HG03457 (cell line): ENCODE results near the gene ADARB2.

Experiments
- ATAC-seq: cut with Tn5 transposase; IDR thresholded peaks from one replicate; pipeline ENCODE4 v1.9.1; 2021; ENCODE audit warnings: moderate number of reproducible peaks; ENCODE audit not compliant: unreplicated experiment

The ADARB2 gene

GRCh38 chr10:1643908-1644179 lies 93.5 kb downstream of the ADARB2 start:
- no peak for ATAC-seq

GRCh38 chr10:1643161-1643907 lies 94.0 kb downstream of the ADARB2 start:
- no peak for ATAC-seq

- ATAC-seq, result no peak
Observed at GRCh38 chr10:1642600-1643160, 94.6 kb downstream of the ADARB2 start.

GRCh38 chr10:1641402-1641801 lies 95.9 kb downstream of the ADARB2 start:
- no peak for ATAC-seq

- no peak for ATAC-seq
Observed at GRCh38 chr10:1638889-1639419, 98.4 kb downstream of the ADARB2 start.

GRCh38 chr10:1635340-1635739 lies 102.0 kb downstream of the ADARB2 start:
- no peak for ATAC-seq

- no peak for ATAC-seq
Observed at GRCh38 chr10:1634239-1634638, 103.1 kb downstream of the ADARB2 start.

GRCh38 chr10:1633783-1634182 lies 103.5 kb downstream of the ADARB2 start:
- no peak for ATAC-seq

- no peak for ATAC-seq
Observed at GRCh38 chr10:1632596-1632995, 104.7 kb downstream of the ADARB2 start.

GRCh38 chr10:1632141-1632540 lies 105.2 kb downstream of the ADARB2 start:
- ATAC-seq, result no peak

GRCh38 chr10:1631282-1631681 lies 106.0 kb downstream of the ADARB2 start:
- ATAC-seq, result no peak

- no peak for ATAC-seq
Observed at GRCh38 chr10:1630304-1630703, 107.0 kb downstream of the ADARB2 start.

GRCh38 chr10:1629326-1630198 lies 107.8 kb downstream of the ADARB2 start:
- no peak for ATAC-seq

GRCh38 chr10:1628757-1629156 lies 108.6 kb downstream of the ADARB2 start:
- ATAC-seq, result no peak

- ATAC-seq, result no peak
Observed at GRCh38 chr10:1627945-1628344, 109.4 kb downstream of the ADARB2 start.

- ATAC-seq, result no peak
Observed at GRCh38 chr10:1626835-1627234, 110.5 kb downstream of the ADARB2 start.

GRCh38 chr10:1626410-1626809 lies 110.9 kb downstream of the ADARB2 start:
- no peak for ATAC-seq

GRCh38 chr10:1625731-1626130 lies 111.6 kb downstream of the ADARB2 start:
- ATAC-seq, result no peak

- ATAC-seq, result no peak
Observed at GRCh38 chr10:1625079-1625478, 112.2 kb downstream of the ADARB2 start.

- ATAC-seq, result no peak
Observed at GRCh38 chr10:1624240-1624639, 113.1 kb downstream of the ADARB2 start.

- ATAC-seq, result no peak
Observed at GRCh38 chr10:1620803-1621202, 116.5 kb downstream of the ADARB2 start.
